Thyroid gland (tissue), 4 donors: Measurements from ENCODE around the gene TMEM209.

Experiments used
- POLR2A ChIP-seq, 2 donors: fragments of 450-650 bp; IDR thresholded peaks; one replicate each; pipeline ENCODE4 v1.6.1; 2017; ENCODE audit warnings: antibody characterized with exemption in 2 of 2, mild to moderate bottlenecking in 2 of 2, moderate library complexity in 1 of 2
- TF ChIP-seq, protein P1 (sequence below), 6 experiments: fragments of 200-600 bp in 3 of 6; fragments of 450-650 bp in 3 of 6; sonication (generic) in 3 of 6; IDR thresholded peaks; one replicate each; pipeline ENCODE4 v1.5.1; 2016 to 2019; ENCODE audit warnings: antibody characterized with exemption in 6 of 6, mild to moderate bottlenecking in 2 of 6, inconsistent platforms in 1 of 6, moderate library complexity in 1 of 6

DNA sequence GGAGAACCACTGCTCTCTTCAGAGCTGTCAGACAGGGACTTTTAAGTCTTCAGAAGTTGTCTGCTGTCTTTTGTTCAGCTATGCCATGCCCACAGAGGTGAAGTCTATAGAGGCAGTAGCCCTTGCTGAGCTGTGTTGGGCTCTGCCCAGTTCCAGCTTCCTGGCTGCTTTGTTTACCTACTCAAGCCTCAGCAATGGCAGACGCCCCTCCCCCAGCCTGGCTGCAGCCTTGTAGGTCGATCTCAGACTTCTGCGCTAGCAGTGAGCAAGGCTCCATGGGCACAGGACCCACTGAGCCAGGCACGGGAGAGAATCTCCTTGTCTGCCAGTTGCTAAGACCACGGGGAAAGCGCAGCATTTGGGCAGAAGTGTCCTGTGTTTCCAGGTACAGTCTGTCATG, 49.3 kb upstream of the TMEM209 start:
- TF ChIP-seq, protein P1, sequence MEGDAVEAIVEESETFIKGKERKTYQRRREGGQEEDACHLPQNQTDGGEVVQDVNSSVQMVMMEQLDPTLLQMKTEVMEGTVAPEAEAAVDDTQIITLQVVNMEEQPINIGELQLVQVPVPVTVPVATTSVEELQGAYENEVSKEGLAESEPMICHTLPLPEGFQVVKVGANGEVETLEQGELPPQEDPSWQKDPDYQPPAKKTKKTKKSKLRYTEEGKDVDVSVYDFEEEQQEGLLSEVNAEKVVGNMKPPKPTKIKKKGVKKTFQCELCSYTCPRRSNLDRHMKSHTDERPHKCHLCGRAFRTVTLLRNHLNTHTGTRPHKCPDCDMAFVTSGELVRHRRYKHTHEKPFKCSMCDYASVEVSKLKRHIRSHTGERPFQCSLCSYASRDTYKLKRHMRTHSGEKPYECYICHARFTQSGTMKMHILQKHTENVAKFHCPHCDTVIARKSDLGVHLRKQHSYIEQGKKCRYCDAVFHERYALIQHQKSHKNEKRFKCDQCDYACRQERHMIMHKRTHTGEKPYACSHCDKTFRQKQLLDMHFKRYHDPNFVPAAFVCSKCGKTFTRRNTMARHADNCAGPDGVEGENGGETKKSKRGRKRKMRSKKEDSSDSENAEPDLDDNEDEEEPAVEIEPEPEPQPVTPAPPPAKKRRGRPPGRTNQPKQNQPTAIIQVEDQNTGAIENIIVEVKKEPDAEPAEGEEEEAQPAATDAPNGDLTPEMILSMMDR (IDR thresholded peaks at IDR 0.05): no peak
- no peak for TF ChIP-seq POLR2A (IDR thresholded peaks at IDR 0.05)
